HG02763 (cell line): Measurements from ENCODE around the gene MAL.
"Not testable (repeated sequence)": the region's sequence is repeated elsewhere in the genome, so short reads cannot be mapped to it uniquely, and the experiment has no call there.

ENCODE experiments used
- ATAC-seq: cut with Tn5 transposase; IDR thresholded peaks from one replicate; pipeline ENCODE4 v1.9.1; 2021; ENCODE audit warnings: mild to moderate bottlenecking, moderate library complexity; ENCODE audit not compliant: unreplicated experiment

The MAL gene

GRCh38 chr2:95087379-95087778 is 61.9 kb downstream of the MAL start:
- no peak for ATAC-seq

GRCh38 chr2:95091885-95092555 is 66.5 kb downstream of the MAL start:
- ATAC-seq, result no peak

DNA sequence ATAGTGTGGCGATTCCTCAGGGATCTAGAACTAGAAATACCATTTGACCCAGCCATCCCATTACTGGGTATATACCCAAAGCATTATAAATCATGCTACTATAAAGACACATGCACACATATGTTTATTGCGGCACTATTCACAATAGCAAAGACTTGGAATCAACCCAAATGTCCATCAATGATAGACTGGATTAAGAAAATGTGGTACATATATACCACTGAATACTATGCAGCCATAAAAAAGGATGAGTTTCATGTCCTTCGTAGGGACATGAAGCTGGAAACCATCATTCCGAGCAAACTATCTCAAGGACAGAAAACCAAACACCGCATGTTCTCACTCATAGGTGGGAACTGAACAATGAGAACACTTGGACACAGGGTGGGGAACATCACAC is 72.8 kb downstream of the MAL start:
- ATAC-seq, result not testable (repeated sequence)

DNA sequence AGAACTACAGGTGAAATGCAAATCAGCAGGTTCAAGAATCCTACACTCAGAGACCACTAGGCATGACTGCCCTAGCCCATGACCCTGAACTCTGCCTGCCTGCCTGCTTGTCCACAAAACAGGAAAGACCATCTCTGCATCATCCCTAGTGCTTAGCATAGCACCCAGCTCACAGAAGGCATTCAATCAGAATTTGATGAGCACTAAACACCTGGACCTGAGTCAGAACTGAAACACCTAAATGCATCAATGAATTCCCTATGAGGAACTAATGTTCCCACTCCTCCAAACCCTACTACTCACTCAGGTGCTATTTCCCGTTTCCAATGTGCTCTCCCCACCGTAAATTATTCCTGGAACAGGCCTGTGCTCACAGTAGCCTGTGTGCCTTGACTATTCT is 74.4 kb downstream of the MAL start:
- no peak for ATAC-seq
